Fibroblast of lung (primary cell): ENCODE results near the gene TOGARAM1. TPM values are rescaled to one million over a fixed set of nuclear protein-coding genes. Genes with fewer than 3 reads are reported as not detected.

Experiments used
- DNase-seq, 2 donors: peaks; one replicate each; pipeline versions ENCODE4 v3.0.0 to v3.0.0-alpha.2; 2010; ENCODE audit warnings: low read depth in 2 of 2
- H2AFZ ChIP-seq: 2 replicates; pipeline ENCODE4 v1.5.1; 2012; ENCODE audit warnings: low read length, control low read depth, inconsistent platforms
- H3K27ac ChIP-seq: 2 replicates; pipeline ENCODE4 v1.5.1; 2011; ENCODE audit warnings: low read length, control low read depth; ENCODE audit not compliant: insufficient read depth
- H3K27me3 ChIP-seq: 2 replicates; pipeline ENCODE4 v1.5.1; 2011; ENCODE audit warnings: mild to moderate bottlenecking, low read length; ENCODE audit not compliant: control insufficient read depth, insufficient read depth
- H3K36me3 ChIP-seq: 2 replicates; pipeline ENCODE4 v1.5.1; 2011; ENCODE audit warnings: low read length; ENCODE audit not compliant: control insufficient read depth, insufficient read depth
- H3K4me1 ChIP-seq: 2 replicates; pipeline ENCODE4 v1.5.1; 2011; ENCODE audit warnings: low read length; ENCODE audit not compliant: control insufficient read depth, insufficient read depth; ENCODE audit errors: extremely low read depth
- H3K4me2 ChIP-seq: 2 replicates; pipeline ENCODE4 v1.5.1; 2011; ENCODE audit warnings: low read length, control low read depth; ENCODE audit not compliant: insufficient read depth; ENCODE audit errors: extremely low read depth
- H3K4me3 ChIP-seq, 4 experiments: fragments of 200-600 bp in 1 of 4; sonication (generic) in 1 of 4; replicated peaks in 1 of 4; 2 replicates each; pipeline ENCODE4 v1.5.1; 2011 to 2016; ENCODE audit warnings: low read length in 4 of 4, low read depth in 3 of 4, mild to moderate bottlenecking in 3 of 4, control low read depth in 2 of 4, inconsistent platforms in 1 of 4, mixed read lengths in 1 of 4; ENCODE audit not compliant: insufficient read depth in 1 of 4; ENCODE audit errors: control extremely low read depth in 1 of 4
- H3K79me2 ChIP-seq: 2 replicates; pipeline ENCODE4 v1.5.1; 2012; ENCODE audit warnings: mild to moderate bottlenecking, low read length, inconsistent platforms; ENCODE audit not compliant: control insufficient read depth, insufficient read depth
- H3K9ac ChIP-seq: 2 replicates; pipeline ENCODE4 v1.5.1; 2011; ENCODE audit warnings: mild to moderate bottlenecking, low read length, control low read depth; ENCODE audit not compliant: insufficient read depth
- H3K9me3 ChIP-seq: 2 replicates; pipeline ENCODE4 v1.5.1; 2012; ENCODE audit warnings: low read depth, low read length; ENCODE audit not compliant: control insufficient read depth, insufficient read depth
- H4K20me1 ChIP-seq: 2 replicates; pipeline ENCODE4 v1.5.1; 2011; ENCODE audit warnings: low read length; ENCODE audit not compliant: control insufficient read depth, insufficient read depth; ENCODE audit errors: extremely low read depth
- EZH2 ChIP-seq: IDR thresholded peaks from 2 replicates; pipeline ENCODE4 v1.5.1; 2012; ENCODE audit warnings: low read length, control low read depth, mild to moderate bottlenecking; ENCODE audit errors: missing control alignments
- polyA plus RNA-seq, 2 donors: library from polyadenylated mRNA; depleted of rRNA in 1 of 2; stranded (reverse) in 1 of 2; unstranded in 1 of 2; fragments of >200 nt; gene quantifications; 2 replicates each; pipeline ENCODE4 v1.2.1, GENCODE V29; 2011 to 2012; ENCODE audit warnings: missing spikeins in 1 of 2
- total RNA-seq: library from RNA; depleted of rRNA; stranded (reverse); fragments of >200 nt; gene quantifications from 2 replicates; pipeline ENCODE4 v1.2.1, GENCODE V29; 2014
- TF ChIP-seq, protein P1 (sequence below), 2 donors: IDR thresholded peaks in 1 of 2; conservative IDR thresholded peaks in 1 of 2; 1 replicate in 1 of 2; 2 replicates in 1 of 2; pipeline ENCODE4 v1.5.1; 2011 to 2012; ENCODE audit warnings: low read length in 2 of 2, control low read depth in 1 of 2, inconsistent platforms in 1 of 2, low read depth in 1 of 2, mild to moderate bottlenecking in 1 of 2

TOGARAM1 gene
- total and polyA plus RNA-seq, 2 donors (not counting 1 experiment from before 2014, with no cell fraction given), result 10.7 to 24.9 TPM

DNA sequence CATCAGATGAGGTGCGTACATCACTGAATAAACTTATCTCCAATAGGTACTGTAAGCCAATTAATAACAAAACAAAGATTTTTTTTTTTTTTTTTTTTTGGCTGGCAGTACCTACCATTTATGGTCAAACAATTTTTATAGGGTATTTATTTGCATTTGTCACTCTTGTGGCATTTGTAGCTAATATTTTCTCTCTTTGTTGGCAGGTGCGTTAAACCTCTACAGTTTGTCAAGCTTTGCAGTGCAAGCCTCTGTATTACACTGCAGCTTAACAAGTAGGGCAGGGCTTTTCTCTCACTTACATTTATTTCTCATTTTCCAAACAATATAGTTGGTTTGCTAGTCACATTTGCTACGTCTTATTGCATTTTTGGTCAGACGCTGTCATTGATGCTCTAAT lies 134.2 kb downstream of the TOGARAM1 start:
- Histone ChIP-seq H3K4me1 (no peaks in the 10 kb centered on the region), H3K79me2 (peaks cover 36% of the 10 kb centered on the region), H3K9ac (no peak overlapping the region), H3K27me3 (no peaks in the 10 kb centered on the region), H3K27ac (no peak overlapping the region), H3K9me3 (no peaks in the 10 kb centered on the region), H4K20me1 (peaks cover 2% of the 10 kb centered on the region), H3K4me2 (no peak overlapping the region), H3K4me3 (no peak overlapping the region), H3K36me3 (peaks cover 3% of the 10 kb centered on the region), H2AFZ (no peak overlapping the region)
- no peak for TF ChIP-seq EZH2
- TF ChIP-seq, protein P1, sequence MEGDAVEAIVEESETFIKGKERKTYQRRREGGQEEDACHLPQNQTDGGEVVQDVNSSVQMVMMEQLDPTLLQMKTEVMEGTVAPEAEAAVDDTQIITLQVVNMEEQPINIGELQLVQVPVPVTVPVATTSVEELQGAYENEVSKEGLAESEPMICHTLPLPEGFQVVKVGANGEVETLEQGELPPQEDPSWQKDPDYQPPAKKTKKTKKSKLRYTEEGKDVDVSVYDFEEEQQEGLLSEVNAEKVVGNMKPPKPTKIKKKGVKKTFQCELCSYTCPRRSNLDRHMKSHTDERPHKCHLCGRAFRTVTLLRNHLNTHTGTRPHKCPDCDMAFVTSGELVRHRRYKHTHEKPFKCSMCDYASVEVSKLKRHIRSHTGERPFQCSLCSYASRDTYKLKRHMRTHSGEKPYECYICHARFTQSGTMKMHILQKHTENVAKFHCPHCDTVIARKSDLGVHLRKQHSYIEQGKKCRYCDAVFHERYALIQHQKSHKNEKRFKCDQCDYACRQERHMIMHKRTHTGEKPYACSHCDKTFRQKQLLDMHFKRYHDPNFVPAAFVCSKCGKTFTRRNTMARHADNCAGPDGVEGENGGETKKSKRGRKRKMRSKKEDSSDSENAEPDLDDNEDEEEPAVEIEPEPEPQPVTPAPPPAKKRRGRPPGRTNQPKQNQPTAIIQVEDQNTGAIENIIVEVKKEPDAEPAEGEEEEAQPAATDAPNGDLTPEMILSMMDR (conservative IDR thresholded peaks at IDR 0.05 in 1 of 2, IDR thresholded peaks at IDR 0.05 in 1 of 2; ENCODE audit: low read depth in 1 of 2, low read length in 2 of 2), result no peak
- no peak for DNase-seq

DNA sequence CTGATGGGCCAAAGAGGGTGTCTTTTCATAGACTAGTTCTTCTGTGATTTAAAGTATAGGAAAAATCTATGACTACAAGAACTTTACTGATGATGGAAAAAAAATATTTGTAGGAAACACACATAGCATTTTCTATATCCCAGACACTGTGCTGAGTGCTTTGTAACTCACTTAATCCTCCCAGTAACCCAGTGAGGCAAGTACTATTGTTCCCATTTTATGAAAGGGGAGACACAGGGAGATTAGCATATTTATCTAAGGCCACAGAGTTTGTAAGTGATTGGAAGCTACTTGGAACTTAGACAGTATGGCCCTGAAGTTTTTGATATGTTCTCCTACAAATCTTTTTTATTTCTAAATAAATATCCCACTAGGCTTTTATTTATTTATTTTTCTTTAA lies 141.8 kb downstream of the TOGARAM1 start:
- no peak for TF ChIP-seq EZH2
- TF ChIP-seq, protein P1 (conservative IDR thresholded peaks at IDR 0.05 in 1 of 2, IDR thresholded peaks at IDR 0.05 in 1 of 2; ENCODE audit: low read depth in 1 of 2, low read length in 2 of 2), result no peak
- no peaks in the 10 kb centered on the region for H3K79me2 ChIP-seq

DNA sequence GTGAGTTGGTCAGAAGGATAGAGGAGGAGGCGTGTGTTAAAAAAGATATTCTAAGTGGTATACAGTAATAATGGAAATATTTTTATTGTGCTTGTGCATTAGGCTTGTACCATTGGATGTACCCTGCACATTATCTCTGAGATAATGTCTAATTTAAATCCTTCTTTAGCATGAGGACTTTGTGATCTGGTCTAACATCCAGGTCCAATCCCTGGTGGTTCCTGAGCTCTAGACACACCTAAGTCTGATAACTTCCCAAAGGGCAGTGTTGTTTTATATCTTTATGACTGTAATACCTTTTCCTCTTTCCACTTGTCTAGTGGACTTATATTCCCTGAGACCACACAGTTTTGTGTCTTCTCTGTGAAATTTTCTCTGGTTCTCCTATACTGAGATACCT lies 142.6 kb downstream of the TOGARAM1 start:
- Histone ChIP-seq H3K36me3 (peaks cover 7% of the 10 kb centered on the region), H3K4me3 (no peak overlapping the region), H4K20me1 (no peaks in the 10 kb centered on the region), H2AFZ (no peak overlapping the region), H3K4me1 (no peaks in the 10 kb centered on the region), H3K27me3 (no peaks in the 10 kb centered on the region), H3K79me2 (no peaks in the 10 kb centered on the region), H3K27ac (no peak overlapping the region), H3K9ac (no peak overlapping the region), H3K4me2 (no peak overlapping the region), H3K9me3 (no peaks in the 10 kb centered on the region)
- TF ChIP-seq, protein P1 (conservative IDR thresholded peaks at IDR 0.05 in 1 of 2, IDR thresholded peaks at IDR 0.05 in 1 of 2; ENCODE audit: low read depth in 1 of 2, low read length in 2 of 2), result no peak
- TF ChIP-seq EZH2, result no peak
- DNase-seq, result no peak

More for the DNA sequence above, 141.8 kb downstream of the TOGARAM1 start:
- no peak overlapping the region for H3K27ac ChIP-seq
- peaks cover 7% of the 10 kb centered on the region for H3K36me3 ChIP-seq
- no peak overlapping the region for H2AFZ ChIP-seq
- H3K27me3 ChIP-seq, result no peaks in the 10 kb centered on the region
- H3K9ac ChIP-seq, result no peak overlapping the region
- H3K9me3 ChIP-seq, result no peaks in the 10 kb centered on the region
- H4K20me1 ChIP-seq, result no peaks in the 10 kb centered on the region
- no peak overlapping the region for H3K4me2 ChIP-seq
- no peak for DNase-seq
- no peak overlapping the region for H3K4me3 ChIP-seq
- H3K4me1 ChIP-seq, result no peaks in the 10 kb centered on the region
